ENCODE data around the gene RPP38. TPM values are rescaled to one million over a fixed set of nuclear protein-coding genes. Genes with fewer than 3 reads are reported as not detected.

The RPP38 gene
- polyA plus RNA-seq, 2 of the 4 experiments (the other 2 are of a cell fraction), result 25.5 to 47.5 TPM

DNA sequence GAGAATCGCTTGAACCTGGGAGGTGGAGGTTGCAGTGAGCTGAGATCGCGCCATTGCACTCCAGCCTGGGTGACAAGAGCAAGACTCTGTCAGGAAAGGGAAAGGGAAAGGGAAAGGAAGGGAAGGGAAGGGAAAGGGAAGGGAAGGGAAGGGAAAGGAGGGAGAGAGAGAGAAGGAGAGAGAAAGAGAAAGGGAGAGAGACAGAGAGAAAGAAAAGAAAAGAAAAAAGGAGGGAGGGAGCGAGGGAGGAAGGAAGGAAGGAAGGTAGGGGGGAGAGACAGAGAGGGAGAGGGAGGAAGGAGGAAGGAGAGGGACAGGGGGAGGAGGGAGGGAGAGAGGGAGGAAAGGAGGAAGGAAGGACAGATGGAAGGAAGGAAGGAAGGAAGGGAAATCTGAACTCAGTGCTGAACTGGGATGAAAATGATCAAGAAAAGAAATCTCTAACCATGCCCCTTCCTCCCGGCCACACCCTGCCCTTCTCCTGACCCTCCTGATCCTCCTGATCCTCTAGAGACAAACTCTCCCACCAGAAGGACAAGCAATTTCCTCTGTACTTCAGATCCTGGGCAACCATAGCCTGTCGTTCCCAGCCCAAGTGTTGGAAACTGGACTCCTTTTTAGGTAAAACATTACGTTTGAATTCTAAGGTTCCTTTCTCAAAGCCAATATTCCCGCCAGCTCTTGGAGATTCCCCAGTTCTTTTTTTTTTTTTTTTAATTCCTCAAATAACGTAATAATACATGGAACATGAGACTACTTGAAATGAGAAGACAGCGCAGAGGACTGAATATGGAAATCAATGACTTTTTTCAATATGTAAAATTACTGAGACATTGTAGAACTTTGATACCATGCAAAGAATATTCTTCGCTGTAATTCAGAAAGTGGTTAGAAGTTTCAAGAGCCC lies 39.2 kb downstream of the RPP38 start:
- no peaks in the 10 kb centered on the region for H3K9me3 ChIP-seq
- 90% methylated on average over 11 of the region's 11 CpGs for WGBS (ENCODE audit: missing lambda C conversion rate)
- H3K4me3 ChIP-seq, result no peak overlapping the region
- ChIA-PET CTCF (interaction anchor here (0.6 kb wide), 2 partner anchors 12 to 84 kb away, joined by 3 read pairs; no protein-coding TSS in a partner anchor), POLR2A (no interaction called here)
- ATAC-seq (no peak), DNase-seq (ENCODE audit: low read depth in 1 of 2, low spot score in 1 of 2) (no peak), FAIRE-seq (no peak)
- no peak overlapping the region for H3K4me2 ChIP-seq
- H3K4me1 ChIP-seq, result peaks cover 8% of the 10 kb centered on the region; the same call in 2 of the 3 replicates
- H3K27ac ChIP-seq, result no peak overlapping the region
- TF ChIP-seq MAZ (IDR thresholded peaks at IDR 0.05; ENCODE audit: borderline replicate concordance, low read depth, low read length), result no peak
- TF ChIP-seq GATA3 (IDR thresholded peaks at IDR 0.05; ENCODE audit: borderline replicate concordance), result no peak
- TF ChIP-seq, protein P1, sequence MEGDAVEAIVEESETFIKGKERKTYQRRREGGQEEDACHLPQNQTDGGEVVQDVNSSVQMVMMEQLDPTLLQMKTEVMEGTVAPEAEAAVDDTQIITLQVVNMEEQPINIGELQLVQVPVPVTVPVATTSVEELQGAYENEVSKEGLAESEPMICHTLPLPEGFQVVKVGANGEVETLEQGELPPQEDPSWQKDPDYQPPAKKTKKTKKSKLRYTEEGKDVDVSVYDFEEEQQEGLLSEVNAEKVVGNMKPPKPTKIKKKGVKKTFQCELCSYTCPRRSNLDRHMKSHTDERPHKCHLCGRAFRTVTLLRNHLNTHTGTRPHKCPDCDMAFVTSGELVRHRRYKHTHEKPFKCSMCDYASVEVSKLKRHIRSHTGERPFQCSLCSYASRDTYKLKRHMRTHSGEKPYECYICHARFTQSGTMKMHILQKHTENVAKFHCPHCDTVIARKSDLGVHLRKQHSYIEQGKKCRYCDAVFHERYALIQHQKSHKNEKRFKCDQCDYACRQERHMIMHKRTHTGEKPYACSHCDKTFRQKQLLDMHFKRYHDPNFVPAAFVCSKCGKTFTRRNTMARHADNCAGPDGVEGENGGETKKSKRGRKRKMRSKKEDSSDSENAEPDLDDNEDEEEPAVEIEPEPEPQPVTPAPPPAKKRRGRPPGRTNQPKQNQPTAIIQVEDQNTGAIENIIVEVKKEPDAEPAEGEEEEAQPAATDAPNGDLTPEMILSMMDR (IDR thresholded peaks at IDR 0.05), result no peak
- no peak for TF ChIP-seq KDM1A (IDR thresholded peaks at IDR 0.05; ENCODE audit: low read depth)
- TF ChIP-seq EHF (CRISPR knock-in tag; IDR thresholded peaks at IDR 0.05), result no peak
- no peak for TF ChIP-seq POLR2A (IDR thresholded peaks at IDR 0.05; ENCODE audit: low read length)
- TF ChIP-seq CBX2 (IDR thresholded peaks at IDR 0.05; ENCODE audit: borderline replicate concordance, low read depth), result no peak
- TF ChIP-seq, protein P2, sequence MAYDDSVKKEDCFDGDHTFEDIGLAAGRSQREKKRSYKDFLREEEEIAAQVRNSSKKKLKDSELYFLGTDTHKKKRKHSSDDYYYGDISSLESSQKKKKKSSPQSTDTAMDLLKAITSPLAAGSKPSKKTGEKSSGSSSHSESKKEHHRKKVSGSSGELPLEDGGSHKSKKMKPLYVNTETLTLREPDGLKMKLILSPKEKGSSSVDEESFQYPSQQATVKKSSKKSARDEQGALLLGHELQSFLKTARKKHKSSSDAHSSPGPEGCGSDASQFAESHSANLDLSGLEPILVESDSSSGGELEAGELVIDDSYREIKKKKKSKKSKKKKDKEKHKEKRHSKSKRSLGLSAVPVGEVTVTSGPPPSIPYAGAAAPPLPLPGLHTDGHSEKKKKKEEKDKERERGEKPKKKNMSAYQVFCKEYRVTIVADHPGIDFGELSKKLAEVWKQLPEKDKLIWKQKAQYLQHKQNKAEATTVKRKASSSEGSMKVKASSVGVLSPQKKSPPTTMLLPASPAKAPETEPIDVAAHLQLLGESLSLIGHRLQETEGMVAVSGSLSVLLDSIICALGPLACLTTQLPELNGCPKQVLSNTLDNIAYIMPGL (CRISPR knock-in tag; IDR thresholded peaks at IDR 0.05; ENCODE audit: borderline replicate concordance), result no peak
- no peak for TF ChIP-seq HEYL (CRISPR knock-in tag; IDR thresholded peaks at IDR 0.05)
- TF ChIP-seq TFCP2L1 (CRISPR knock-in tag; IDR thresholded peaks at IDR 0.05), result no peak
- no peak for TF ChIP-seq HOXA7 (CRISPR knock-in tag; IDR thresholded peaks at IDR 0.05)
- TF ChIP-seq EHMT2 (IDR thresholded peaks at IDR 0.05; ENCODE audit: low read depth), result no peak
- TF ChIP-seq FOXS1 (CRISPR knock-in tag; IDR thresholded peaks at IDR 0.05), result no peak
- TF ChIP-seq ZC3H11A (IDR thresholded peaks at IDR 0.05), result no peak
- no peak for TF ChIP-seq HOXB13 (CRISPR knock-in tag; IDR thresholded peaks at IDR 0.05; ENCODE audit: low read depth)
- TF ChIP-seq, protein P3, sequence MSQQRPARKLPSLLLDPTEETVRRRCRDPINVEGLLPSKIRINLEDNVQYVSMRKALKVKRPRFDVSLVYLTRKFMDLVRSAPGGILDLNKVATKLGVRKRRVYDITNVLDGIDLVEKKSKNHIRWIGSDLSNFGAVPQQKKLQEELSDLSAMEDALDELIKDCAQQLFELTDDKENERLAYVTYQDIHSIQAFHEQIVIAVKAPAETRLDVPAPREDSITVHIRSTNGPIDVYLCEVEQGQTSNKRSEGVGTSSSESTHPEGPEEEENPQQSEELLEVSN (IDR thresholded peaks at IDR 0.05; ENCODE audit: borderline replicate concordance, low read depth), result no peak

DNA sequence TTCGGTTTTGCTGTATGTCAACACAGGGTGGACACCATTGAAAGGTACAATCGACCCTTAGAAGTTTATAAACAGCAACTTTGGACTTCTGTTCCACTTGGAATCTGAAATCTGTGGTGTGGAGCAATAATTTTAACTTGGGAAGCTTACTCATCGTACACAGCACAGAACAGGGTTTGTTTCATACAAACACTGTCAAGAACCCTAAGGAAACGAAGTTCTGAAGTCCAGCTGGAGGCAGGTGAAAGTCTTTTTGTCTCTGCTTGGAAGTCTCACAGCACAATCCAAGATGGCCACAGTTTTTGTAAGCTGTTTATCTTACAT lies 39.8 kb downstream of the RPP38 start:
- CTCF ChIA-PET, result interaction anchor here (0.6 kb wide), 1 partner anchor 83 kb away, joined by 3 read pairs; no protein-coding TSS in a partner anchor
- no peak for ATAC-seq
- WGBS (ENCODE audit: missing lambda C conversion rate), result 70% methylated on average over 4 of the region's 4 CpGs

More for the DNA sequence above, 39.8 kb downstream of the RPP38 start:
- DNase-seq (ENCODE audit: low read depth in 1 of 2, low spot score in 1 of 2) (no peak), FAIRE-seq (no peak)
- H3K9me3 ChIP-seq, result no peaks in the 10 kb centered on the region
- no peak overlapping the region for H3K27ac ChIP-seq
- TF ChIP-seq RCOR1 (IDR thresholded peaks at IDR 0.05; ENCODE audit: low read depth, low read length) (no peak), FOXS1 (CRISPR knock-in tag; IDR thresholded peaks at IDR 0.05) (no peak), TP53 (CRISPR knock-in tag; IDR thresholded peaks at IDR 0.05) (no peak), RAD21 (conservative IDR thresholded peaks at IDR 0.05 in 1 of 2, IDR thresholded peaks at IDR 0.05 in 1 of 2) (no peak), POLR2A (IDR thresholded peaks at IDR 0.05; ENCODE audit: low read length) (no peak), POLR2AphosphoS2 (conservative IDR thresholded peaks at IDR 0.05; ENCODE audit: low read length) (no peak), NPAS2 (CRISPR knock-in tag; IDR thresholded peaks at IDR 0.05; ENCODE audit: borderline replicate concordance) (no peak), EHMT2 (IDR thresholded peaks at IDR 0.05; ENCODE audit: low read depth) (no peak)
- H3K4me1 ChIP-seq, result peaks cover 8% of the 10 kb centered on the region; the same call in 2 of the 3 replicates
- POLR2A ChIA-PET, result no interaction called here
- H3K4me2 ChIP-seq, result no peak overlapping the region
- H3K4me3 ChIP-seq, result no peak overlapping the region

Data from A549 (cell line).